ENCODE results near the gene NFIC. TPM values are rescaled to one million over a fixed set of nuclear protein-coding genes. Genes with fewer than 3 reads are reported as not detected.
"Not testable (repeated sequence)": the region's sequence is repeated elsewhere in the genome, so short reads cannot be mapped to it uniquely, and the experiment has no call there.

NFIC gene
- total RNA-seq, 1 donor, result 79.5 TPM

GRCh38 chr19:3504735-3505134 lies 138.4 kb downstream of the NFIC start:
- H3K4me3 ChIP-seq (ENCODE audit: low read depth, low read length), result no peak overlapping the region
- no peak for DNase-seq (ENCODE audit: low read depth)
- TF ChIP-seq CTCF (IDR thresholded peaks at IDR 0.05; ENCODE audit: insufficient read depth, low read length), result no peak

- H3K4me3 ChIP-seq (ENCODE audit: low read depth, low read length), result peak within 1 kb of the TSS; percentile 90
- no peak for TF ChIP-seq CTCF (IDR thresholded peaks at IDR 0.05; ENCODE audit: insufficient read depth, low read length)
- DNase-seq (ENCODE audit: low read depth), result peak; percentile 97
Measured at GRCh38 chr19:3505598-3506383, 139.4 kb downstream of the NFIC start, which contains the start of gene FZR1. FZR1 (plus strand) TSS chr19:3506311; CDS start chr19:3522990, 16,679 bp downstream.

- TF ChIP-seq CTCF (IDR thresholded peaks at IDR 0.05; ENCODE audit: insufficient read depth, low read length), result no peak
- H3K4me3 ChIP-seq (ENCODE audit: low read depth, low read length), result peak overlapping the region; percentile 81
- DNase-seq (ENCODE audit: low read depth), result no peak
Measured at GRCh38 chr19:3506384-3507340, 140.3 kb downstream of the NFIC start.

GRCh38 chr19:3507371-3508120 lies 141.2 kb downstream of the NFIC start:
- TF ChIP-seq CTCF (IDR thresholded peaks at IDR 0.05; ENCODE audit: insufficient read depth, low read length), result no peak
- no peak for DNase-seq (ENCODE audit: low read depth)
- H3K4me3 ChIP-seq (ENCODE audit: low read depth, low read length), result peak overlapping the region; percentile 81

GRCh38 chr19:3508121-3508661 lies 141.8 kb downstream of the NFIC start:
- H3K4me3 ChIP-seq (ENCODE audit: low read depth, low read length); DNase-seq (ENCODE audit: low read depth): not testable (repeated sequence)

- no peak for DNase-seq (ENCODE audit: low read depth)
- no peak overlapping the region for H3K4me3 ChIP-seq (ENCODE audit: low read depth, low read length)
- TF ChIP-seq CTCF (IDR thresholded peaks at IDR 0.05; ENCODE audit: insufficient read depth, low read length), result no peak
Measured at GRCh38 chr19:3508771-3509535, 142.6 kb downstream of the NFIC start.
